GM23248 (cell line): Measurements from ENCODE around the gene NTN5.

ENCODE experiments used
- EZH2 ChIP-seq: fragments of 200-600 bp; sonication (generic); IDR thresholded peaks from 2 replicates; pipeline ENCODE4 v1.6.1; 2018; ENCODE audit warnings: antibody characterized with exemption, mild to moderate bottlenecking; ENCODE audit not compliant: insufficient read depth, poor library complexity, severe bottlenecking
- EZH2phosphoT487 ChIP-seq: fragments of 200-600 bp; sonication (generic); IDR thresholded peaks from 2 replicates; pipeline ENCODE4 v1.6.1; 2018; ENCODE audit warnings: antibody characterized with exemption, moderate library complexity, mild to moderate bottlenecking, low read depth; ENCODE audit not compliant: insufficient read depth

DNA sequence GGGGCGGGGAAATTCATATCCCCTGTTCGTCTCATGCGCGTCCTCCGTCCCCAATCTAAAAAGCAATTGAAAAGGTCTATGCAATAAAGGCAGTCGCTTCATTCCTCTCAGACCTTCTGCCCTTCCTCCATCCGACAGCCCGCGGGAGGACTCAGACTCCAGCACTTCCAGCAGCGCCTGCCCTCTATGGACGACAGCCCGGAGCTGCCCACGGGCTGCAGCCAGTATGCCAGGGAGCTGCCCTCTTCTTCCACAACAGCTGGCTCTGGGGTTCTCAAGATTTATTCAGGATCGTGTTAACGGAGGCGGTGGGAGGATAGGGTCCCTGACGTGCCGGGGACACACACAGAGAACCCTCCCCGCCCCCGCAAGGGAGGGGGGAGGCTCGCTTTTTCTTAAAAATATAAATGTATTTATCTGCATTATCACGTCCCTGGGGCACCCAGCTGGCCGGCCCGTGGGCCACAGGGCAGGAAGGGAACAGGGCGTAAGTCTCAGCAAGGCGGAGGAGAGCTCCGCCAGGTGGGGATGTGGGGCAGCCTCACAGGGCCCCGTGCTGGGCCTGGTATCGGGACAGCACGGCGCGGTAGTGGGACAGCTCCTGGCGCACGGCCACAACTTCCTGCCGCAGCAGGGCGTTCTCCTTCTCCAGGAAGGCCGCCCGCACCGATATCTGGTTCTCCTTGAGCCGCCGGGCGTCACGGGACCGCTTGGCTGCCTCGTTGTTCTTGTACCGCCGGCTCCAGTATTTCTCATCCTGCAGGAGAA lies 42.3 kb downstream of the NTN5 start:
- no peak for TF ChIP-seq EZH2
- no peak for TF ChIP-seq EZH2phosphoT487
